GM19467 (cell line): ENCODE data around the gene WASHC2C.
"Not testable (repeated sequence)": the region's sequence is repeated elsewhere in the genome, so short reads cannot be mapped to it uniquely, and the experiment has no call there.

Source experiments
- ATAC-seq: cut with Tn5 transposase; IDR thresholded peaks from one replicate; pipeline ENCODE4 v1.9.1; 2021; ENCODE audit warnings: mild to moderate bottlenecking, moderate library complexity; ENCODE audit not compliant: unreplicated experiment

Gene WASHC2C

DNA sequence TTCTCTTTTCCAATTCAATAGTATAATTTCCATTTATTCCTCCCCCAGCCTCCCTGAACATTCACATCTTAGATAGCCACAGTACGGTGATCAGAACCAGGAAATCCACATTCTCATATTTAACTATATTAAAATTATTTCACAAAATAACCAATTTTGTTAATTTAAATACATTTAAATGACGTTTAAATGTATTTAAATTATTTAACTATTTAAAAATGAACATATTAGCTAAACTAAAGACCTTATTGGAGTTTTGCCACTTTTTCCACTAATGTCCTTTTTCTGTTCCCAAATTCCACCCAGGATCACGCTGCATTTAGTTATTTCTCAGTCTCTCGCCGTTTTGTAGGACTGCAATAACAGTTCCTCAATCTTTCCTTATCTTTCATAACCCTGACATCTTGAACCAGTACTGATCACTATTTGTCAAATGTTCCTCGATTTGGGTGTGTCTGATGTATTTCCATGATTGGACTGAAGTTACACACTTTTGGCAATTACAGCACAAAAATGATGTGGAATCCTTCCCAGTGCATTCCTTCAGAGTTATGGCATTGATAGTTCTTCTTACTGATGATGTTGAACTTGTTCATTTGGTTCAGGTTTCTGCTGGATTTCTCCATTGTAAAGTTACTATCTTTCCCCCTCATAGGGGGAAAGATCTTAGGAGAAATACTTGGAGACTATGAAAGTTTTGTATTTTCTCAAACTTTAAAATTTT, 93.2 kb downstream of the WASHC2C start:
- not testable (repeated sequence) for ATAC-seq

DNA sequence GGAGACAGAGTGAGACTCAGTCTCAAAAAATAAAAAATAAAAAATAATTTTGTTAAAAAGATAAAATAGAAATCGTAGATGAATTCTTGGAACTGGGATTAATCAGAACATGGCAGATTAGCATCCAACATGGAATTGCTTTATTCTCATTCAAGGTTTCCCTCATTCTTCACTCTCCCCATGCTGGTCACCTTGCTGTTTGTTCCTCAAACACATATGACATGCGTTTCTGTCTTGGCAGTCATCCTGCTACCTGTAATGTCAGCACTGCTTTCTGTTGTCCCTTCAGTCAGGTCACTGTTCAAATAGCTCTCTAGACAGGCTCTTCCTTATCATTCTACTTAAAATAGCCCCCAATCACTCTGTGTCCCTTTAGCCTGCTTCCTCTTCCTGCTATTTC, 95.9 kb downstream of the WASHC2C start:
- not testable (repeated sequence) for ATAC-seq
